H1 (cell line): ENCODE results near the gene GPS1. TPM values are rescaled to one million over a fixed set of nuclear protein-coding genes. Genes with fewer than 3 reads are reported as not detected.
A peak's percentile ranks its signal among the peaks of the same experiment; 100 is the strongest.

Experiments used
- ASH2L ChIP-seq: fragments of 200-600, 300-600 bp; sonication (generic); IDR thresholded peaks from one replicate; pipeline ENCODE4 v1.7.1; 2017; ENCODE audit warnings: low read length
- CHD2 ChIP-seq: IDR thresholded peaks from 2 replicates; pipeline ENCODE4 v1.6.1; 2012; ENCODE audit warnings: low read length, improper control_type of control experiment
- CTBP2 ChIP-seq: IDR thresholded peaks from 2 replicates; pipeline ENCODE4 v1.7.0; 2011; ENCODE audit warnings: borderline replicate concordance, mild to moderate bottlenecking, moderate library complexity, mixed read lengths, low read length; ENCODE audit not compliant: insufficient read depth, insufficient read length
- JUND ChIP-seq: IDR thresholded peaks from 2 replicates; pipeline ENCODE4 v1.6.1; 2011; ENCODE audit warnings: mild to moderate bottlenecking, improper control_type of control experiment, low read length
- MAFK ChIP-seq: IDR thresholded peaks from 2 replicates; pipeline ENCODE4 v1.6.1; 2012; ENCODE audit warnings: low read depth, mild to moderate bottlenecking, improper control_type of control experiment, low read length
- POLR2AphosphoS5 ChIP-seq: IDR thresholded peaks from 2 replicates; pipeline ENCODE4 v1.6.1; 2011; ENCODE audit warnings: low read depth, low read length
- RAD21 ChIP-seq, 2 experiments: IDR thresholded peaks in 1 of 2; conservative IDR thresholded peaks in 1 of 2; 2 replicates each; pipeline ENCODE4 v1.6.1; 2011; ENCODE audit warnings: low read depth in 2 of 2, low read length in 2 of 2, improper control_type of control experiment in 1 of 2, inconsistent platforms in 1 of 2, mild to moderate bottlenecking in 1 of 2, moderate library complexity in 1 of 2
- polyA plus RNA-seq, 7 experiments: library from polyadenylated mRNA; depleted of rRNA in 3 of 7; stranded (reverse) in 5 of 7; unstranded in 2 of 7; fragments of >200 nt in 5 of 7; fragments of 200-250 nt in 2 of 7; gene quantifications; 1 replicate in 5 of 7; 2 replicates in 1 of 7; 4 replicates in 1 of 7; pipeline versions ENCODE4 v1.2.1 to v1.2.3, GENCODE V29; 2011 to 2013; ENCODE audit warnings: missing spikeins in 2 of 7, mixed read lengths in 2 of 7
- total RNA-seq: library from RNA; stranded (reverse); fragmentation: NEBNext Ultra II Directional; extraction: Animal tissue kit (Norgen Biotek cat#: 25700); gene quantifications from 2 replicates; pipeline ENCODE4 v1.2.1, GENCODE V29; 2021

The GPS1 gene
- total and polyA plus RNA-seq, 2 of the 8 experiments (the other 6 are each of a cell fraction or from before 2014, with no cell fraction given), result 153 to 277 TPM

- TF ChIP-seq MAFK (no peak), JUND (no peak), CHD2 (no peak), CTBP2 (peak; percentile 42), POLR2AphosphoS5 (0 out of 2 replicates have a peak, but pooled peaks have one; percentile 22), RAD21 (IDR thresholded peaks at IDR 0.05 in 1 of 2, conservative IDR thresholded peaks at IDR 0.05 in 1 of 2; ENCODE audit: low read depth in 2 of 2, low read length in 2 of 2) (peak in 1 of 2 experiments; percentile 39; a peak in 3 of 4 replicates), ASH2L (no peak)
- TF ChIP-seq, all 59 proteins: peak for 4
These were observed 26.1 kb downstream of the GPS1 start (continued) for GRCh38 chr17:82077617-82078358.
